Umbilical cord (tissue), 2 donors: Measurements from ENCODE around the gene TIGD1. TPM values are rescaled to one million over a fixed set of nuclear protein-coding genes. Genes with fewer than 3 reads are reported as not detected.
"Not testable (repeated sequence)": the region's sequence is repeated elsewhere in the genome, so short reads cannot be mapped to it uniquely, and the experiment has no call there.

Experiments
- DNase-seq: peaks from one replicate; pipeline ENCODE4 v3.0.0-alpha.2; 2015; ENCODE audit warnings: low spot score
- total RNA-seq: library from RNA; depleted of rRNA; stranded (reverse); fragments of >200 nt; gene quantifications from one replicate; pipeline ENCODE4 v1.2.3, GENCODE V29; 2014; ENCODE audit warnings: low replicate concordance; ENCODE audit not compliant: insufficient read depth

The TIGD1 gene
- total RNA-seq, 1 donor from 2014 or later, result 1.7 TPM

DNA sequence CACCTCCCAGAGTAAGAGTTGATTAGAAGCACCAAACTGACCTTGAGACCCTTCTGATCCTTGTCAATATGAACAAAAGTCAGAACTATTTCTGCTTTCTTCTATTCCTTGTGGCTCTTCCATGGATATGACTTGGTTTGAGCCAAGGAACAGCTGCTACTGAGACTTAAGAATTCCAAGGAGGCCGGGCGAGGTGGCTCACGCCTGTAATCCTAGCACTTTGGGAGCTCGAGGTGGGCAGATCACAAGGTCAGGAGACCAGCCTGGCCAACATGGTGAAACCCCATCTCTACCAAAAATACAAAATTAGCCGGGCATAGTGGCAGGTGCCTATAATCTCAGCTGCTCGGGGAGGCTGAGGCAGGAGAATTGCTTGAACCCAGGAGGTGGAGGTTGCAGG lies 20.1 kb upstream of the TIGD1 start:
- not testable (repeated sequence) for DNase-seq

DNA sequence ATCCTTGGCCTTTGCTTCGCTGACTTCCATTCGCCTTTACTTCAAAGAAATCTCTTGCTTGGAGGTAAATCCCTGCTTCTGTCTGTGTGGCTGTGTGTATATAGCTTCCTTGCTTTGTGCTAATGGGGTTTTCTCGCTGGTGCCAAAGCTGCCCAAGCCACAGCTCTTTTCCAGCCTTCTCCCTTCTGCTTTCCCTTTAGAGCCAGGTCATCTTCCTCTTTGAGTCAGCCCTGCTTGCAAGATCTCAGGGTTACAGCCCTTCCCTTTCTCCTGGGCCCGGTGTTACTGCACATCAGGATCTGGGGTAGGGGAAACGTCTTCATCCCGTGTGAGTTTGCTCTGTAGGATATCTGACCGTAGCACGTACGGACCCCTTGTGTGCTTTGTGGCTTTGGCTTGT lies 19.2 kb upstream of the TIGD1 start:
- no peak for DNase-seq

DNA sequence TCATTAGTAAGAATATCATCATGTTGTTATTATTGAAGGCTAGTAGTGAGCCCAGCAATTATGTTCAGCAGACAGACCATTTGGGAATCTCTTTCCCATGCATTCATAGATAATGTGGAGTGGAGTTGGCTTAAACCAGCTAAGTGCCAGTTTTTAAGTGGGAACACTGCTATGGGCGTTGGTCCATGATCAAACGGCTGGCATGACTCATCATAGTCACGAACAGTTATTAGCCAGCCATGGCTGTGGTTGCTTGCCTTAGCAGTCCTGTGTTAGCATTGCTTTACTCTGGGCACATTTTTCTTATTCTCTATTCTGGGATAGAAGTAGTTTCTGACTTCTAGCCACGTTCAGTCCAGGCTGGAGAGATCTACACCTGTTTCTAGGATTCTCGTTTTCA lies 17.8 kb upstream of the TIGD1 start:
- no peak for DNase-seq

DNA sequence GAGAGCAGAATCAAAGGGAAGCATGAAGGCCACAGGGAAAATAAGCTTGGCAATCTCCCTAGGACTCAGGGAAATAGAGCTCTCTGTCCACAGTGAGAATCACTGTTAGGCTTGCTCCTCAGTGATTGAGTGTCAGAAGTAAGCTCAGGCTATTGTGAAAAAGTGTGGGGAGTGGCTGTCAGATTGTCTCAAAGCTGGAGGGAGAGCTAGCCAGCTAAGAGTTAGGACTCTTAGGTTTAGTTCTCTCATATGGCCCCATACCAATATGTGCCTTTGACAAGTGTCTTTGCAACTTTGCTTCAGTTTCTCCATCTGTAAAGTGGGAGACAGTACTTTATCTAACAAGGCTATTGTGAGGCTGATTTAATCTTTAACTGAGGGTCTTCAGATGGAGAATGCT lies 17.4 kb upstream of the TIGD1 start:
- DNase-seq, result no peak

DNA sequence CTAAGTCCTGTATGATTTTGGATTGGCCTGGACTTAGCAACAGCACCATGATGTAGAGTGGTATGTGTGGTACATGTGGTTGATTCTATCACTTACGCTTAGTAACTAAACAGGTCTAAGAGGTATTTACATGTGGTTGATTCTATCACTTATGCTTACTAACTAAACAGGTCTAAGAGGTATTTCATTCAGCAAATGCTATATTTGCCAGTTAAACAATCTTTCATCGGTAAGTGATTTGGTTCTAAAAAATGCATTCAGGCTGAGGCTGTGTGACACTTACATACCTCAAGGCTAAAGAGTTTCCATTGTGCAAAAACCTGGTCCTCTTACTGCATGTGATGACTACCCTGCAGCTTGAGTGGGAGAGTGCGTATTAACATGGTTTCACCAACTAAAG lies 13.2 kb upstream of the TIGD1 start:
- no peak for DNase-seq

DNA sequence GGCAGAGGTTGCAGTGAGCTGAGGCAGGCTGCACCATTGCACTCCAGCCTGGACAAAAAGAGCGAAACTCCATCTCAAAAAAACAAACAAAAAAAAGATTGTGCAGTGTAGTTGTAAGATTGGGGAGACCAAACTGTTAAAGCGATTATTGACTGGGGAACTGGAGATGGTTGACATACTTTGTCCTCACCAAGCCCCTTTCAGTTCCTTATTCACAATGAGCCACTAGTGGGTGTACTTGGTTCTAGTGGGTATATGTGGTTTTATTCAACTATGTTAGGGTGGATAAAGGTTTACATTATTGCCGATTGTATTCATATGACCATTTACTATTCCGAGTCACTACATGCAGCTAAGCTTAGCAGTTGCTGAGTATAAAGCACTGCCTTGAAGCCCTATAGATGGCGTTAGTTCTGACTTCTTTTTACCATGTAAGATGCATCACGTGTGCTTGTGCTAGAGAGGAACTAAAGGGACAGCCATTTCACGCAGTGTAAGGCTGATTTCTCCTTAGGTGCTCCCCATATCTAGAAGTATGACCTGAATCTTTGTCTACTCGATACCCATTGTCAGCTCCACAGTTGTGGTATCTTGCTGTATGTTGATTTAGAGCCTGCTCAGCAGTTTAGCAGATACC lies 12.3 kb upstream of the TIGD1 start:
- DNase-seq, result no peak

DNA sequence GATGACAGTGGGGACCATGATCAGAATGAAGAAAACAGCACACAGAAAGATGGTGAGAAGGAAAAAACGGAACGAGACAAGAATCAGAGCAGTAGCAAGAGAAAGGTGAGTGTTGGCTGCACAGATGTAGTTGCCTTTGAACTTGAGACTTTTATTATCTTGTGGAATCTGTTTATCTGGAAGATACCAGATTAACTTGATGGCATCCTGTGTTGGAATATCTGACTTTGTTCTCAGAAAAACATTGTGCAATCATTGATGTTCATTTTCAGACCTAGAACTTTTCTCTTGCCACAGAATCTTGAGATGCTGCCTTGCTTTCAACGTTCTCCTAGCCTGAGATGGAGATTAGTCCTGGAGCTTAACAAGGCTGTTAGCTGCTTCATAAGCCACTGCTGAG lies 6.1 kb upstream of the TIGD1 start:
- no peak for DNase-seq

DNA sequence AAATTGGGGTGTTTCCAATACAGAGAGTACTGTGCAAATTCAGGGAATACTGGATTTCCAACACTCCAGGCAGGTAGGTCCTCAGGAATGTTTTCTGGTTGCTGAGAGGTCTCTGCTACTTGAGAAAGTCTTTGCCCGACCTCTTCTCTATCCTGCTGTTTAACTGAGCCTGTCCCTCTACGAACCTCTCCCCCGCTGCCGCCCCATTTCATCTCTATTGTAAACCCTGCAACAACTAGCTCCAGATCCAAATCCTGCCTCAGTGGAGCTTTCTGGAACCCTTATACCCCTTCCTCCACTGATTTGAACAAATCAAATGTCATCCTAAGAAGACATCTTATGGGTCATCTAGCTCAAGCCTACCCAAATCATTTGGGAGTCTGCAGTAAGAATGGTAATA lies 1.4 kb upstream of the TIGD1 start:
- no peak for DNase-seq

DNA sequence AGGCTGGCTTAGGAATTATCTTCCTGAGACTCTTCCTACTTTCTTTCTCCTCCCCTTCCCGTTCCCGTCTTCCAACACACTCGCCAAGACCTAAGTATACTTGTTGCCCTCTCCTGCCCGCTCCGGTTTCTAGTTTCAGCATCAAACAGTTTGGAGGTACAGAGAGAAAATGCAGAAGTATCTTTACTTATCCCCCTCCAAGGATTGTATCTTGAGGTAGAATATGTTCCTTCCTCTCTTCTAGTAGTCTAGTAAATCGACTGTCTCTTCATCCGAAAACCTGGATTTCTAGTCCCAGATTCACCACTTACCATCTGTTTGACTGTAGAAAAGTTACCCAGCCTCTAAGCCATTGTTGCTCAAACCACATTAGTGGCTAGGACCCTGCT lies 887 bp upstream of the TIGD1 start:
- DNase-seq, result no peak

DNA sequence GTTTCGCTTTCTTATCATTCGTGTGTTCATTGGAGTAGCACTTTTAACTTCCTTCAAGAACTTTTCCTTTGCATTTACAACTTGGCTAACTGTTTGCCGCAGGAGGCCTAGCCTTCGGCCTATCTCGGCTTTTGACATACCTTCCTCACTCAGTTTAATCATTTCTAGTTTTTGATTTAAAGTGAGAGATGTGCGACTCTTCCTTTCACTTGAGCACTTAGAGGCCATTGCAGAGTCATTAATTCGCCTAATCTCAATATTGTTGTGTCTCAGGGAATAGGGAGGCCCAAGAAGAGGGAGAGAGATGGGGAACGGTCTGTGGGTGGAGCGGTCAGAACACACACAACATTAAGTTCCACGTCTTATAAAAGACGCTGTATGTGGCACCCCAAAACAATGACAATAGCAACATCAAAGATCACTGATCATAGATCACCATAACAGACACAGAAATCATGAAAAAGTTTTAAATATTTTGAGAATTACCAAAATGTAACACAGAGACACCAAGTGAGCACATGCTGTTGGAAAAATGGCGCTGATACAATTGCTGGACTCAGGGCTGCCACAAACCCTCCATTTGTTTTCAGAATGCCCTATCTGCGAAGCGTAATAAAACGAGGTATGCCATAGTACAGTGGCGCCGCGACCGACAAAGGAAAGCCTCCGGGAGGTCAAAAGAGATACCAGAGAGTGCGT lies 553 bp downstream of the TIGD1 start:
- no peak for DNase-seq

DNA sequence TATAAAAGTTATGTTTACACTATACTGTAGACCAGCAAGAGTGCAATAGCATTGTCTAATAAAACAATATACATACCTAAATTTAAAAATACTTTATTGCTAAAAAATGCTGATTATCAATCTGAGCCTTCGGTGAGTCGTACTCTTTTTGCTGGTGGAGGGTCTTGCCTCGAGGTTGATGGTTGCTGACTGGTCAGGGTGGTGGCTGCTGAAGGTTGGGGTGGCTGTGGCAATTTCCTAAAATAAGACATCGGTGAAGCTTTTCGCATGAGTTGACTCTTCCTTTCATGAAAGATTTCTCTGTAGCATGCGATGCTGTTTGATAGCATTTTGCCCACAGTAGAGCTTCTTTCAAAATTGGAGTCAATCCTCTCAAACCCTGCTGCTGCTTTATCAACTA lies 2.4 kb downstream of the TIGD1 start:
- no peak for DNase-seq

DNA sequence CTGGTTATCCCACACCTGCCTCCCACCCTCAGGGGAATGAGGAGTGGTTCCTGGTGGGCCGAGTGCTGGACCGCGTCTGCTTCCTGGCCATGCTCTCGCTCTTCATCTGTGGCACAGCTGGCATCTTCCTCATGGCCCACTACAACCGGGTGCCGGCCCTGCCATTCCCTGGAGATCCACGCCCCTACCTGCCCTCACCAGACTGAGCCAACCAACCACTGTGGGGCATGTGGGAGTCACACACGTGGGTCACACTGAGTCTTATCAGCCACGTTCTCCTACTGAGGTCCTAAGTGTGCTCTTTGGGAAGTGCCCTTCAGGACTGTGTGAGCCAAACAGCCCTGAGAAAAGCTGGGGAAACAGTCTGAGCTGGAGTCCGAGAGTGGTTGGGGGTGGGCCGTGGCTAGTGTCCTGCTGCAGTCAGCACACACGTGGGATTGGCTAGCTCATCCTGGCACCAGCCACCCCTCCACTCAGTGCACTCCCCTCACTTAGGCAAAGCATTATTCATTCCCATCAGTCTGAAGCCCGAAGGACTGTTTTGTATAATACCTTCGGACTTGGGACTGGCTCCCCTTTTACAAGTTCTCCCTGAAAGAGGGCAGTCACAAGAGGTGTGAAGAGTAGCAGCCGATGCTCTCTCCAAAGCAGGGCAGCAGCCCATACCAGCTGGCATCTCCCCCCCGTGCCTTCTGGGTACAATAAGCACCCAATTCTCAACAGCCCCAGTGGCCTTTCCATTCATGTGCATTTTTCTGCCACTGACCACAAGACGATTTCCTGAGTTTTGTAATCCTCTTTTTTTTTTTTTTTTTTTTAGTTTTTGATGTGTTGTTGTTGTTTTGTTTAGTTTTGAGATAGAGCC lies 4.6 kb downstream of the TIGD1 start:
- no peak for DNase-seq

DNA sequence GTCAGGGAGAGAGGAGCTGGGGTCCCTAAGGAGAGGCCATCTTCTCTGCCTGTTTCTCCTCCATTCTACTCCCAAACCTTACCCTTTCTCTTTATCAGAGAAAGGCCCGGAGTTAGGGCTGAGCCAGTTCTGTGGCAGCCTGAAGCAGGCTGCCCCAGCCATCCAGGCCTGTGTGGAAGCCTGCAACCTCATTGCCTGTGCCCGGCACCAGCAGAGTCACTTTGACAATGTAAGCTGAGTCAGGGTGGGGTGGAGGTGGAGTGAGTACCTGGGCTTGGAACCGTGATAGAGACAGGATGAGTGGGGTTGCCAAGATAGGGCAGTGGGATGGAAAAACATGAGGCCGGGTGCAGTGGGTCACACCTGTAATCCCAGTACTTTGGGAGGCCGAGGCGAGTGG lies 5.7 kb downstream of the TIGD1 start:
- no peak for DNase-seq

DNA sequence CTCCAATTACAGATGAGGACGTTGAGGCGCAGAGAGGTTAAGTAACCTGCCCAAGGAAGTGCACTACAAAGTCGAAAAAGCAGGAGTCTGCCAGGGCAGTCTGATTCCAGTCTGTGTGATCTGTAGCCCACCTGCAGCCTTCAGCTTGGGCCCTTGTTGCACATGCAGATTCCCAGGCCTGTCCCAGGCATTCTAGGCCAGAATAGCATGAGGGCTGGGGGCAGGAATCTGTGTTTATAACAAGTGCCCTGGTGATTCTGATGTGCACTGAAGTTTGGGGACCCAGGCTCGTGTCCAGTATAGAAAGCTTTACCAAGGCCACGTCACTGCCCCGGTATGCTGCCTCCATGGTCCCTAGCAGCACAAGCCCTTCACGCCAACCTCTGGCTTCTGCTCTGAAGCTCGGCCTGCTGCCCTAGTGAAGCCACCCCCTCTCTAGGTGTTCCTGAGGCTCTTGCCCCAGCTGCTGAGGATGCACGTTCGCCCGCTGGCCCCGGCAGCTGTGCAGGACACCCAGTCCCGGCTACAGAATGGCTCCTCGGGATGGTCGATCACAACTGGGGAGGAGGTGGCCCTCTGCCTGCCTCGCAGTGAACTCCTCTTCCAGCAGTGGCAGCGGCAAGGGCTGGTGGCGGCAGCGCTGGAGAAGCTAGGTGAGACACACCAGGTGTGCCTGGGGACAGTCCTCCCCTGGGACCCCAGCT lies 6.3 kb downstream of the TIGD1 start:
- no peak for DNase-seq

DNA sequence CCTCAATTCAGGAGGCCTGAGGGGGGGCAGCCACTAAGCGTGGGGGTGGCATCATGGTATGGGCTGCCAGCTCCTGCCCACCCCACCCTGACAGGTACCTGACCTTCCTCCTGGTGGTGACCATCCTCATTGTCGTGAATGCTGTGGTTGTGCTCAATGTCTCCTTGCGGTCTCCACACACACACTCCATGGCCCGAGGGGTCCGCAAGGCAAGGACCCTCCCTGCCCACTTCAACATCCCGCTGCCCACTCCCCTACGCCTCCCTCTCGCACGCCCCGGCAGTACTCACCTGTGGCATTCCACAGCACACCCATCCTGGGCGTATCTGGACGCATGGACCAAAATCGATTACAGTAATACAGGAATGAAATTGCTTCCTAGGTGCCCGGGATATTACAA lies 6.9 kb downstream of the TIGD1 start:
- no peak for DNase-seq

DNA sequence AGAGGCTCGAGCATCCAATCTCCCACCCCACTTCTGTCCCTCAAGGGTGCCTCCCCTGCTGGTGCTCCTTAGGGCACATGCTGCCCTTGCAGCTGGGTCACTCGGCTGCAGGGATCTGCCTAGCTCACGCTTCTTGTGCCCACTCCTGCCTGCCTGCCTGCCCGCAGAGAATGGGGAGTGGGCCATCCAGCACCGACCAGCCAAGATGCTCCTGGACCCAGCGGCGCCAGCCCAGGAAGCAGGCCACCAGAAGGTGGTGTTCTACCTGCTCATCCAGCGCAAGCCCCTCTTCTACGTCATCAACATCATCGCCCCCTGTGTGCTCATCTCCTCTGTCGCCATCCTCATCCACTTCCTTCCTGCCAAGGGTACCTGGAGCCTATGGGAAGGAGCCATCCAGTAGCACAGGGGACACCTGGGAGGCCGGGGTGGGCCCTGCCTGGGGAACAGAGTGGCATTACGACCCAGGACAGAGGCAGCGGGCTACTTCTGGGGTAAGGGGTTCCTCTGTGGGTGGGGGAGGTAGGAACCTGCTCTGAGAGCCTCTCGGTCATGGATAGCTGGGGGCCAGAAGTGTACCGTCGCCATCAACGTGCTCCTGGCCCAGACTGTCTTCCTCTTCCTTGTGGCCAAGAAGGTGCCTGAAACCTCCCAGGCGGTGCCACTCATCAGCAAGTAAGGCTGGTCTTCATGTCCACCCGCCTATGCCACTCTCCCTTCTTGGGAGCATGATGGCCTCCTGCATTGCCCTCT lies 7.5 kb downstream of the TIGD1 start:
- no peak for DNase-seq

DNA sequence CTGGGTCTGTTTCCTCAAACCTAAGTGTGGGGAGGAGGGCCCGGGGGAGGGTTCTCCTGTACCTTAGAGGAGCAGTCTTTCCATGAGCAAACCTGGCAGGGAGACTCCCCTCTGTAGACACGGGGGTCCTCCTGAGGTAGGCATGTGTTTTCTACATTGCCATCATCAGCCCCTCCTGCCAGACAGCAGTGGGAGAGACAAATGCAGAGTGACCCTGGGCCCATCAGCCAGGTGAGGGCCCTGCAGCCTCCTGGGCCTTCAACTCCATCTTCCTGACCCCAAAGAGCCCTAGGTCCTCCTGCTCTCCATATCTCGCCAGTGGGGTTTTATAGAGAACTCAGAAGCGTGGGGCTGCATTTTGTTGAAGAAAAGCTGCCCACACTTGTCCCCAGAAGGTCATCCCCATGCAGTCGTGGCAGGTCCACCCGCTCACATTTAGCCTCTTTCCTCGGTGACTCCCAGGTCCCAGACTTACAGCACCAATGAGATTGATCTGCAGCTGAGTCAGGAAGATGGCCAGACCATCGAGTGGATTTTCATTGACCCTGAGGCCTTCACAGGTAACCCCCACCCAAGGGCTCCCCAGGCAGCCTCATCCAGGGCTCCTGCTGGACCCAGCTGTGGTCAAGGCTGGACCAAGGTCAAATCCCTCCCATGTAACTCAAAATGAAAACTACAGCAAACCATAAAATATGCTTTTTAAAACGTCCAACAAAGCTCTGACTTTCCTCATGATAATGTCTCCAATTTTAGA lies 8.2 kb downstream of the TIGD1 start:
- no peak for DNase-seq

DNA sequence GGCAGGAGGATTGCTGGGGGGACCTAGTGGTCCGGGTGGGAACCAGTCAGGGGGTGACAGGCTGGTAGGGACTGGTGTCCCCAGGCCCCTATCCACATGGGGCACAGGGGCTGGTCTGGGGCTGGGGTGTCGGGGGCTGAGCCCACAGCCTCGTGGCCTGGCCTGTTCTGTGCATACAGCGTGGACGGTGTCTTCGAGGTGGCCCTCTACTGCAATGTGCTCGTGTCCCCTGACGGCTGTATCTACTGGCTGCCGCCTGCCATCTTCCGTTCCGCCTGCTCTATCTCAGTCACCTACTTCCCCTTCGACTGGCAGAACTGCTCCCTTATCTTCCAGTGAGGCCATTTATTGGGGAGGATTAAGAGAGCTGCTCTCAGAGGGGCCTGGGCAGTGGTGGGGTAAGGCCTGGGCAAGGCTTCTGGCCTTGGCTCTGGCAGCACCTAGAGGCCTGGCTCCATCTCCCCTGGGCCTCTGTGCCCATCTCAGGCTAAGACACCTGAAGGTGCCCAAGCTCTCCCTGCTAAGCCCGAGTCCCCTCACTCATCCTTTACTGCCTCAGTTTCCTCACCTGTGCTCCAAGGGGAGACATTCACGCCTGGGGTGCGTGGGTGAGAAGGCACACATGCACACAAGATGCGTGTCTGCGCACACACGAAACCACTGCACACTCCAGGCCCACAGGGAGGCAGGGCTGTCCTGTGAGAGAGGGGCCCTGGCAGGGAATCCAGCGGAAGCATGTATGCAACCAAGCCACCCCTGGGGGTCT lies 9.0 kb downstream of the TIGD1 start:
- DNase-seq, result no peak

DNA sequence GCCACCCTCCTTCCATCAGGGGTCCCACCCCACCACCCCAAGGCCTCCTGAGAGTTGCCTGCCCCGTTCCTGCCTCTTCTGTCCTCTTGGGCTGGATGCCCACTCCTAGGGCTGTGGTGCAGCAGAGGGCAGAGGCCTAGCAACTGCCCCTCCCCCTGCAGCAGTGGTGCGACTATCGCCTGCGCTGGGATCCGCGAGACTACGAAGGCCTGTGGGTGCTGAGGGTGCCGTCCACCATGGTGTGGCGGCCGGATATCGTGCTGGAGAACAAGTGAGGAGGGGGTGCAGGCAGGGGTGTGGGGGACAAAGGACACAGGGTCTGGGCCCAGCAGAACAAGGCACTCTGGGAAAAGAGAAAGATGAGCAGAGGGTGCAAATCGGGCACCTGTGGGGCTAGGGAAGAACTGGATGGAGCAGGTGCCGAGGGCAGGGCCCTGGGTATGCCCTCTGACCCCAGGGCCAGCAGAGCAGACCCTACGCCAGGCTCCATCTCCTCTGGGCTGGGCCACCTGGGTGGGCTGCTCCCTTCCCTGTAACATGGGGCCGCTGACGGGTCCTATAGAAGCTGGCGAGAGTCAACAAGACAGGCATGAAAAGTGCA lies 9.8 kb downstream of the TIGD1 start:
- no peak for DNase-seq
